Heart left ventricle (tissue), 13 donors: Measurements from ENCODE around the gene BBOF1.

Source experiments
- POLR2A ChIP-seq, 2 donors: fragments of 450-650 bp; IDR thresholded peaks; one replicate each; pipeline ENCODE4 v1.6.1; 2017; ENCODE audit warnings: antibody characterized with exemption in 2 of 2, mild to moderate bottlenecking in 2 of 2, moderate library complexity in 2 of 2
- TF ChIP-seq, protein P1 (sequence below), 12 donors: fragments of 200-600 bp; sonication (generic) in 4 of 12; IDR thresholded peaks; one replicate each; pipeline versions ENCODE4 v1.5.0 to v1.8.0; 2018 to 2022; ENCODE audit warnings: antibody characterized with exemption in 12 of 12, mild to moderate bottlenecking in 5 of 12
- donor health status: ischemic (EF 13 %, LVEDD 7.1; RV severe dilation, severe dysfunction).
- donor health status: DM: no; HTN: yes; CAD: no.
- donor health status: DM: no; HTN: no; CAD: no.
- donor health status: ischemic (EF 25% LVEDD 6.9; RV normal size, moderate dysfunction).
- donor health status: ischemic (EF 25% LVEDD 5.7; RV mildly dilated, moderate dysfunction).
- donor health status: ischemic (EF 35%, LVEDD 5.7; RV mildly dilated, moderate dysfunction).
- donor health status: nonischemic (EF 11% LVEDD 7.7; RV severe dilation, severe dysfunction).
- donor health status: DM: yes; HTN: yes; CAD: no.
- donor health status: PGD.
- donor health status: ischemic (EF 29% LVEDD 5.4; RV normal size, mild dysfunction).
- donor health status: nonischemic (EF 23%, LVEDD 6.1; RV moderate dilation, normal function).

DNA sequence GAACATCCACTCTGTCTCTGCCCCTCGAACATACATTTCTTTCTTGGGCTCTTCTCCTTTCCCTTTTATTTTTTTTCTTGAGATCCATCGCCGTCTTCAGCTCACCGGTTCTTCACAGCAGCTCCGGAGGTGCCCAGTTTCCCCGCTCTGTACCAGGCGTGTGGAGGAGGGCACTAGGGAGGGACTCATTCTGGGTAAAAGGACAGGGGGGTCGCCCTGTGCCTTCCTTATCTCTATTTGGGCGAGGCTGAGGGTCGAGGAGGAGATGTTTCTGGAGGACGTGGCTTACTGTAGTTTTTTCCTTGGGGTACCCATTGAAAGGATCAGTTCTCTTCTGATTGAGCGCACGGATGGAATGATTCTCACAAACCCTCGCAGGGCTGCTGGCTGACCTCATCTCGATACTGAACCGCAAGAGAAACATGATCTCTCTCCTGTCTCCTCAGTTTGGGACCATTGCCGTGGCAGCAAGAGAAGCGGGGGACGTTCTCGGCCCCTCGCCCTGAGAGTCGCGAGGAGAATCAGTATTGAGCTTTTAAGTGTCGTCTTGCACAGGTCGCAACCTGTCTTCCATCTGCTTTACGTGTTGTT lies 66.0 kb downstream of the BBOF1 start:
- TF ChIP-seq POLR2A (IDR thresholded peaks at IDR 0.05): no peak
- TF ChIP-seq, protein P1, sequence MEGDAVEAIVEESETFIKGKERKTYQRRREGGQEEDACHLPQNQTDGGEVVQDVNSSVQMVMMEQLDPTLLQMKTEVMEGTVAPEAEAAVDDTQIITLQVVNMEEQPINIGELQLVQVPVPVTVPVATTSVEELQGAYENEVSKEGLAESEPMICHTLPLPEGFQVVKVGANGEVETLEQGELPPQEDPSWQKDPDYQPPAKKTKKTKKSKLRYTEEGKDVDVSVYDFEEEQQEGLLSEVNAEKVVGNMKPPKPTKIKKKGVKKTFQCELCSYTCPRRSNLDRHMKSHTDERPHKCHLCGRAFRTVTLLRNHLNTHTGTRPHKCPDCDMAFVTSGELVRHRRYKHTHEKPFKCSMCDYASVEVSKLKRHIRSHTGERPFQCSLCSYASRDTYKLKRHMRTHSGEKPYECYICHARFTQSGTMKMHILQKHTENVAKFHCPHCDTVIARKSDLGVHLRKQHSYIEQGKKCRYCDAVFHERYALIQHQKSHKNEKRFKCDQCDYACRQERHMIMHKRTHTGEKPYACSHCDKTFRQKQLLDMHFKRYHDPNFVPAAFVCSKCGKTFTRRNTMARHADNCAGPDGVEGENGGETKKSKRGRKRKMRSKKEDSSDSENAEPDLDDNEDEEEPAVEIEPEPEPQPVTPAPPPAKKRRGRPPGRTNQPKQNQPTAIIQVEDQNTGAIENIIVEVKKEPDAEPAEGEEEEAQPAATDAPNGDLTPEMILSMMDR (IDR thresholded peaks at IDR 0.05): no peak
